Muscle of leg (tissue), 11 donors: ENCODE data around the gene STK40. TPM values are rescaled to one million over a fixed set of nuclear protein-coding genes. Genes with fewer than 3 reads are reported as not detected.
A peak's percentile ranks its signal among the peaks of the same experiment; 100 is the strongest.

ENCODE experiments used
- DNase-seq: peaks from one replicate; pipeline ENCODE4 v3.0.0; 2013
- H3K27ac ChIP-seq: one replicate; pipeline ENCODE4 v1.5.1; 2013; ENCODE audit warnings: mild to moderate bottlenecking, low read length, control low read depth
- H3K27me3 ChIP-seq: one replicate; pipeline ENCODE4 v1.6.1; 2013; ENCODE audit warnings: low read length; ENCODE audit not compliant: control insufficient read depth, insufficient read depth
- H3K36me3 ChIP-seq: one replicate; pipeline ENCODE4 v1.6.1; 2013; ENCODE audit warnings: low read length; ENCODE audit not compliant: control insufficient read depth, insufficient read depth
- H3K4me1 ChIP-seq: one replicate; pipeline ENCODE4 v1.6.1; 2013; ENCODE audit warnings: low read length; ENCODE audit not compliant: control insufficient read depth, insufficient read depth
- H3K4me3 ChIP-seq: one replicate; pipeline ENCODE4 v1.5.1; 2013; ENCODE audit warnings: low read length, control low read depth
- H3K9me3 ChIP-seq: replicated peaks from 2 replicates; pipeline ENCODE4 v1.6.1; 2013; ENCODE audit warnings: low read depth, low read length; ENCODE audit not compliant: control insufficient read depth
- WGBS: methylation state at CpG from one replicate; pipeline ENCODE4 v1.1.5; 2013; ENCODE audit warnings: missing lambda C conversion rate; ENCODE audit not compliant: insufficient coverage; 5-methylcytosine and 5-hydroxymethylcytosine counted together
- polyA plus RNA-seq, 8 donors: library from polyadenylated mRNA; unstranded; fragments of 120-200 nt; gene quantifications; one replicate each; pipeline versions ENCODE4 v1.2.1 to v1.2.3, GENCODE V29; 2013; ENCODE audit warnings: inconsistent platforms in 1 of 8, low replicate concordance in 1 of 8; ENCODE audit not compliant: insufficient read length in 8 of 8, insufficient read depth in 1 of 8
- total RNA-seq: library from RNA; stranded (reverse); fragments of 120-200 nt; gene quantifications from one replicate; pipeline ENCODE4 v1.2.4, GENCODE V29; 2013

STK40 gene
- total and polyA plus RNA-seq, 9 donors: 12.3 to 33.1 (median 25.2) TPM

DNA sequence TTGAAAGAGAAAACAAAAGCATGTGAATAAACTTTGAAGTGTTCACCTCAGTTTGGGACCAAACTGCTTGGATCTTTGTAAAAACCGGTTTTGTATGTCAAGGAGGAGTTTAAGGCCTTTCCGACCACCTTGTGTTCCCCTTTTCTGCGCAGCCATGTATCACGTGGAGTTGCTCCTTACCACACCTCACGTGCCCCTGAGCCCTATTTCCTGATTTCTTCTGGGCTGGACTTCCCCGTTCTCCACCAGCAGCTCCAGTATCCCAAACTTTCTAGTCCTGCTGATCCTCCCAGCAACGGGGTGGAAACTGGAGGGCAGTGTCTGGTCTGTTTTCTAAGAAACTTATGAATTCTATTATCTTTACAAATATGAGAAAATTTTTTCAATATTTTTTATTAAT, 81.2 kb downstream of the STK40 start:
- peak; percentile 45 for DNase-seq
- no peaks in the 10 kb centered on the region for H3K9me3 ChIP-seq
- peaks cover 52% of the 10 kb centered on the region for H3K36me3 ChIP-seq
- WGBS: 100% methylated on average over 2 of the region's 7 CpGs
- no peak overlapping the region for H3K4me3 ChIP-seq
- H3K27ac ChIP-seq: no peak overlapping the region
- no peaks in the 10 kb centered on the region for H3K27me3 ChIP-seq
- peaks cover 16% of the 10 kb centered on the region for H3K4me1 ChIP-seq

- H3K4me3 ChIP-seq: no peak overlapping the region
- no peak overlapping the region for H3K27ac ChIP-seq
- WGBS: 92% methylated on average over 6 of the region's 23 CpGs
- DNase-seq: no peak
- H3K4me1 ChIP-seq: peaks cover 16% of the 10 kb centered on the region
- no peaks in the 10 kb centered on the region for H3K9me3 ChIP-seq
- no peaks in the 10 kb centered on the region for H3K27me3 ChIP-seq
- H3K36me3 ChIP-seq: peaks cover 56% of the 10 kb centered on the region
Measured at GRCh38 chr1:36303650-36304360, 81.9 kb downstream of the STK40 start.

GRCh38 chr1:36303244-36303643, 82.5 kb downstream of the STK40 start:
- DNase-seq: no peak
- Histone ChIP-seq H3K9me3 (no peaks in the 10 kb centered on the region), H3K4me3 (no peak overlapping the region), H3K27ac (no peak overlapping the region), H3K36me3 (peaks cover 60% of the 10 kb centered on the region), H3K4me1 (peaks cover 16% of the 10 kb centered on the region), H3K27me3 (no peaks in the 10 kb centered on the region)
- no CpG with 5 or more reads among the region's 5 CpGs for WGBS

DNA sequence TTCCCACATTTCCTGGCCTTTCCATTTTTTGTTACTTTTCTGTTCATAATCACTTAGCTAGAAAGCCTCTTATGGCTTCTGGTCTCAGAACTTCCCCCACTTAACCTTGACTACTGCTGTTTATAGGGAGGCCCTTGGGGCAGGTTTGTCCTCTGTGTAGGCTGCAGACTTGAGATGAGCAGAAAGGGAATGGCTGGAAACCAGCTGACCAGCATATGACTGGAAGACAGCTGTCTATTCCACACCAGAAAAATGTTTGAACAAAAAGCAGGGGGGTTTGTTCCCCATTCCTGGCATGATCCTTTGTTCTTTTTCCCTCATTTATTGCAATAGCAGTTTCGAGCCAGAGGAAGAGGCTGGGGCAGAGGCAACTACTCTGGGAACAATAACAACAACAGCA, 84.5 kb downstream of the STK40 start:
- Histone ChIP-seq H3K4me3 (no peak overlapping the region), H3K27ac (no peak overlapping the region), H3K27me3 (no peaks in the 10 kb centered on the region), H3K9me3 (no peaks in the 10 kb centered on the region), H3K36me3 (peaks cover 73% of the 10 kb centered on the region), H3K4me1 (peaks cover 7% of the 10 kb centered on the region)
- WGBS: no CpG with 5 or more reads among the region's 1 CpG
- no peak for DNase-seq

DNA sequence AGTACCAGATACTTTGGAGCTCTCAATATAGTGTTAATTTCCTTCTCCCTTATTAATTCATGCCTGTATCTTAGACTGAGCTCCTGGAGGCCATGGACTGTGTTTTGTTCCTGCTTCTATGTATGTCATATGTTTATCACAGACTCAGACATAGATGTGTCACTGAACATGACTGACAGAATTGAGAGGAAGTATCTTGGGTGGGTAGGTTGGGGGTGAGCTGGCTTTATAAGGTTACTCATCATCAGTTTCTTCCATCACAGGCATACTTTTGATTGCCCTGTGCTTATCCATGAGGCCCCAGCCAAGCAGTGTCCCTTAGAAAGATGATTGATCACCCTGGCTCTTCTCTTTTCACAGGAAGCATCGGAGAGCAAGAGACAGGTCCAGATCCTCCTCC, 85.2 kb downstream of the STK40 start:
- H3K9me3 ChIP-seq: no peaks in the 10 kb centered on the region
- WGBS: no CpG with 5 or more reads among the region's 1 CpG

GRCh38 chr1:36298640-36299039, 87.1 kb downstream of the STK40 start:
- WGBS: 93% methylated on average over 5 of the region's 5 CpGs
- no peaks in the 10 kb centered on the region for H3K4me1 ChIP-seq
- no peak overlapping the region for H3K27ac ChIP-seq

More for the DNA sequence above, 85.2 kb downstream of the STK40 start:
- H3K27ac ChIP-seq: no peak overlapping the region
- no peaks in the 10 kb centered on the region for H3K4me1 ChIP-seq
- H3K36me3 ChIP-seq: peaks cover 77% of the 10 kb centered on the region
- no peak for DNase-seq
- no peaks in the 10 kb centered on the region for H3K27me3 ChIP-seq
- H3K4me3 ChIP-seq: no peak overlapping the region

DNA sequence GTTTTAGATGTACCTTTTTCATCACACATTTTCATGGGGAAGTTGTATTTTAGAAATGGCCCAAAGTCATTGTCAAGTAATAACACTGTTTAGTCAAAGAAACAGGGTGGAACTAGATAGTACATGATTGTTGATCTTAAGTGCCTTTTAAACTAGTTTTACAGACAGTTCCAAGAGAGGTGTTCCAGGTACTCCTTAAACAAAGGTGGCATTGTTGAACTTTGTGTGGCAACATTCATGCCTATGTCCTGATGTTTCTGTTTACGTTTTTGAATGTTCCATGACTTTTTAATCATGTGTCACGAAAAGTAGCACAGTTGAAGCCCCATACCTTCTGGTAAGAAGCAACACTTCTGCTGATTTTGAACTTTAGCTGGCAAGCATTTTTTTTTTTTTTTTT, 88.7 kb downstream of the STK40 start:
- Histone ChIP-seq H3K4me1 (no peaks in the 10 kb centered on the region), H3K27ac (no peak overlapping the region), H3K36me3 (peaks cover 64% of the 10 kb centered on the region), H3K9me3 (no peaks in the 10 kb centered on the region), H3K27me3 (no peaks in the 10 kb centered on the region), H3K4me3 (no peak overlapping the region)
- 100% methylated on average over 1 of the region's 2 CpGs for WGBS
- no peak for DNase-seq

More at GRCh38 chr1:36298640-36299039, 87.1 kb downstream of the STK40 start:
- H3K27me3 ChIP-seq: no peaks in the 10 kb centered on the region
- no peak for DNase-seq
- H3K9me3 ChIP-seq: no peaks in the 10 kb centered on the region
- H3K4me3 ChIP-seq: no peak overlapping the region
- peaks cover 71% of the 10 kb centered on the region for H3K36me3 ChIP-seq

- Histone ChIP-seq H3K27ac (no peak overlapping the region), H3K4me1 (peaks cover 4% of the 10 kb centered on the region), H3K27me3 (no peaks in the 10 kb centered on the region), H3K36me3 (peaks cover 63% of the 10 kb centered on the region), H3K4me3 (no peak overlapping the region), H3K9me3 (no peaks in the 10 kb centered on the region)
- no peak for DNase-seq
- no CpG with 5 or more reads among the region's 2 CpGs for WGBS
Measured at GRCh38 chr1:36295390-36295789, 90.3 kb downstream of the STK40 start.

Other genes with a start within 250 kb of the STK40 start
- gene TRAPPC3, start 236.4 kb downstream of the STK40 start, total RNA-seq: 42.1 TPM
- 10 to 100 TPM; 32.4 to 41.9 (median 35.8) TPM for gene TRAPPC3, start 236.4 kb downstream of the STK40 start, polyA plus RNA-seq
- gene MAP7D1, start 229.8 kb downstream of the STK40 start, total RNA-seq: 72.8 TPM
- 100 to 1,000 TPM; 133 to 197 (median 170) TPM for gene MAP7D1, start 229.8 kb downstream of the STK40 start, polyA plus RNA-seq
- gene THRAP3, start 161.5 kb downstream of the STK40 start, total RNA-seq: 55.6 TPM
- gene THRAP3, start 161.5 kb downstream of the STK40 start, polyA plus RNA-seq: 100 to 1,000 TPM in 2 of 8 donors, 10 to 100 TPM in 6; 73.3 to 111 (median 92.7) TPM
- 2.3 TPM for gene SH3D21, start 79.6 kb downstream of the STK40 start, total RNA-seq
- 1 to 10 TPM; 2.5 to 5.9 (median 3.5) TPM for gene SH3D21, start 79.6 kb downstream of the STK40 start, polyA plus RNA-seq
- gene EVA1B, start 62.3 kb downstream of the STK40 start, total RNA-seq: 58.3 TPM
- 10 to 100 TPM; 28.5 to 55.7 (median 45.5) TPM for gene EVA1B, start 62.3 kb downstream of the STK40 start, polyA plus RNA-seq
- 5.2 TPM for gene LSM10, start 12.0 kb upstream of the STK40 start, total RNA-seq
- 10 to 100 TPM; 21.0 to 26.4 (median 24.6) TPM for gene LSM10, start 12.0 kb upstream of the STK40 start, polyA plus RNA-seq
- 7.0 TPM for gene OSCP1, start 64.5 kb upstream of the STK40 start, total RNA-seq
- 1 to 10 TPM; 4.0 to 7.6 (median 4.8) TPM for gene OSCP1, start 64.5 kb upstream of the STK40 start, polyA plus RNA-seq
- 44.6 TPM for gene MRPS15, start 78.5 kb upstream of the STK40 start, total RNA-seq
- 10 to 100 TPM; 54.2 to 65.6 (median 60.1) TPM for gene MRPS15, start 78.5 kb upstream of the STK40 start, polyA plus RNA-seq
- gene CSF3R, start 97.0 kb upstream of the STK40 start, total RNA-seq: 1.3 TPM
- 1 to 10 TPM; 2.0 to 5.3 (median 3.3) TPM for gene CSF3R, start 97.0 kb upstream of the STK40 start, polyA plus RNA-seq